Fibroblast of mammary gland (primary cell): ENCODE data around the gene DYSF.

Experiments used
- DNase-seq: peaks from one replicate; pipeline ENCODE4 v3.0.0-alpha.2; 2010; ENCODE audit warnings: low read depth
- H3K4me3 ChIP-seq: 2 replicates; pipeline ENCODE4 v1.5.1; 2011; ENCODE audit warnings: low read depth, mild to moderate bottlenecking, low read length, moderate library complexity; ENCODE audit not compliant: control insufficient read depth
- CTCF ChIP-seq: conservative IDR thresholded peaks from 2 replicates; pipeline ENCODE4 v1.5.1; 2011; ENCODE audit warnings: low read depth, low read length, inconsistent platforms; ENCODE audit not compliant: control insufficient read depth, insufficient read depth

Gene DYSF

GRCh38 chr2:71734620-71735019, 281.3 kb downstream of the DYSF start:
- TF ChIP-seq CTCF = no peak
- DNase-seq = no peak
- H3K4me3 ChIP-seq = no peak overlapping the region

GRCh38 chr2:71735676-71736075, 282.3 kb downstream of the DYSF start:
- no peak overlapping the region for H3K4me3 ChIP-seq
- no peak for TF ChIP-seq CTCF
- DNase-seq = no peak
